HEK293 (cell line): Measurements from ENCODE around the gene HPRT1.

Experiments
- ELK4 ChIP-seq: IDR thresholded peaks from 2 replicates; pipeline ENCODE4 v1.6.1; 2011; ENCODE audit warnings: mild to moderate bottlenecking, low read depth, low read length, borderline replicate concordance
- SETDB1 ChIP-seq: IDR thresholded peaks from one replicate; pipeline ENCODE4 v1.6.1; 2017; ENCODE audit warnings: mild to moderate bottlenecking, low read length, moderate library complexity, mixed read lengths; ENCODE audit not compliant: insufficient read length
- ZNF274 ChIP-seq, 2 experiments: fragments of 200-500 bp in 1 of 2; fragments of 450-650 bp in 1 of 2; sonication (Bioruptor generic) in 1 of 2; formaldehyde crosslinking in 1 of 2; IDR thresholded peaks; 2 replicates each; pipeline versions ENCODE4 v1.5.1 to v1.6.1; 2014 to 2016; ENCODE audit warnings: borderline replicate concordance in 1 of 2, inconsistent platforms in 1 of 2, low read length in 1 of 2, missing biosample characterization in 1 of 2, missing genetic modification characterization in 1 of 2
- ZNF302 ChIP-seq: fragments of 450-650 bp; formaldehyde crosslinking; IDR thresholded peaks from 2 replicates; pipeline ENCODE4 v1.5.1; 2016; ENCODE audit warnings: missing biosample characterization, missing genetic modification characterization, low read depth
- ZNF629 ChIP-seq: fragments of 450-650 bp; formaldehyde crosslinking; IDR thresholded peaks from 2 replicates; pipeline ENCODE4 v1.5.1; 2017; ENCODE audit warnings: missing biosample characterization, missing genetic modification characterization
- ZNF707 ChIP-seq: fragments of 450-650 bp; formaldehyde crosslinking; IDR thresholded peaks from 2 replicates; pipeline ENCODE4 v1.5.1; 2016; ENCODE audit warnings: missing biosample characterization, missing genetic modification characterization
- ZNF830 ChIP-seq: fragments of 450-650 bp; IDR thresholded peaks from 2 replicates; pipeline ENCODE4 v1.5.0; 2018; ENCODE audit warnings: missing biosample characterization, missing genetic modification characterization, low read depth, mild to moderate bottlenecking, moderate library complexity
- ZSCAN23 ChIP-seq: fragments of 450-650 bp; formaldehyde crosslinking; IDR thresholded peaks from 2 replicates; pipeline ENCODE4 v1.5.1; 2016; ENCODE audit warnings: missing biosample characterization, missing genetic modification characterization
- TF ChIP-seq, protein P1 (sequence below): fragments of 450-650 bp; formaldehyde crosslinking; IDR thresholded peaks from 2 replicates; pipeline ENCODE4 v1.5.1; 2016; ENCODE audit warnings: missing biosample characterization, missing genetic modification characterization
- TF ChIP-seq, protein P2 (sequence below): fragments of 450-650 bp; formaldehyde crosslinking; IDR thresholded peaks from 2 replicates; pipeline ENCODE4 v1.5.1; 2016; ENCODE audit warnings: missing biosample characterization, missing genetic modification characterization
- TF ChIP-seq, protein P3 (sequence below): fragments of 450-650 bp; formaldehyde crosslinking; IDR thresholded peaks from 2 replicates; pipeline ENCODE4 v1.5.1; 2016; ENCODE audit warnings: missing biosample characterization, missing genetic modification characterization

DNA sequence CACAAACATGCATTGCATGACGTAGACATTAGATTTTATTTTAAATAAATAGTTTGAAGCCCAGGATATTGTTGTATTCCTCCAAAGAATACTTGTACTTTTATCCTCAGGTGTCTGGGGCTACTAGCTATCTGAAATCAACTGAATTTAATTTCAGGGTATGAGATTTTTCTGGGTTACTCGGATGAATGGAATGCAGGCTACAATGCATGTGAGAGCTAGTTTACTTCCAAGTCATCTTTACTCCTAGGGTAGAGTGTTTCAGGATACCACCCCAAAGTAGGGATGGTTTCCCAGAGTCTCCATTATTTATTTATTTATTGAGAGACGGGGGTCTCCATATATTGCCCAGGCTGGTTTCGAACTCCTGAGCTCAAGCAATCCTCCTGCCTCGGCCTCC lies 66.4 kb downstream of the HPRT1 start:
- TF ChIP-seq, protein P1, sequence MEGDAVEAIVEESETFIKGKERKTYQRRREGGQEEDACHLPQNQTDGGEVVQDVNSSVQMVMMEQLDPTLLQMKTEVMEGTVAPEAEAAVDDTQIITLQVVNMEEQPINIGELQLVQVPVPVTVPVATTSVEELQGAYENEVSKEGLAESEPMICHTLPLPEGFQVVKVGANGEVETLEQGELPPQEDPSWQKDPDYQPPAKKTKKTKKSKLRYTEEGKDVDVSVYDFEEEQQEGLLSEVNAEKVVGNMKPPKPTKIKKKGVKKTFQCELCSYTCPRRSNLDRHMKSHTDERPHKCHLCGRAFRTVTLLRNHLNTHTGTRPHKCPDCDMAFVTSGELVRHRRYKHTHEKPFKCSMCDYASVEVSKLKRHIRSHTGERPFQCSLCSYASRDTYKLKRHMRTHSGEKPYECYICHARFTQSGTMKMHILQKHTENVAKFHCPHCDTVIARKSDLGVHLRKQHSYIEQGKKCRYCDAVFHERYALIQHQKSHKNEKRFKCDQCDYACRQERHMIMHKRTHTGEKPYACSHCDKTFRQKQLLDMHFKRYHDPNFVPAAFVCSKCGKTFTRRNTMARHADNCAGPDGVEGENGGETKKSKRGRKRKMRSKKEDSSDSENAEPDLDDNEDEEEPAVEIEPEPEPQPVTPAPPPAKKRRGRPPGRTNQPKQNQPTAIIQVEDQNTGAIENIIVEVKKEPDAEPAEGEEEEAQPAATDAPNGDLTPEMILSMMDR (tag by site-specific recombination), result no peak
- TF ChIP-seq ZSCAN23 (tag by site-specific recombination) (no peak), ZNF707 (tag by site-specific recombination) (no peak), ZNF274 (IDR thresholded peaks at IDR 0.05; ENCODE audit: low read length) (no peak), ZNF274 (tag by site-specific recombination; IDR thresholded peaks at IDR 0.05; ENCODE audit: borderline replicate concordance) (no peak), SETDB1 (no peak), ZNF302 (tag by site-specific recombination) (no peak), ZNF830 (tag by site-specific recombination) (no peak), ZNF629 (tag by site-specific recombination) (no peak), ELK4 (no peak)
- TF ChIP-seq, protein P2, sequence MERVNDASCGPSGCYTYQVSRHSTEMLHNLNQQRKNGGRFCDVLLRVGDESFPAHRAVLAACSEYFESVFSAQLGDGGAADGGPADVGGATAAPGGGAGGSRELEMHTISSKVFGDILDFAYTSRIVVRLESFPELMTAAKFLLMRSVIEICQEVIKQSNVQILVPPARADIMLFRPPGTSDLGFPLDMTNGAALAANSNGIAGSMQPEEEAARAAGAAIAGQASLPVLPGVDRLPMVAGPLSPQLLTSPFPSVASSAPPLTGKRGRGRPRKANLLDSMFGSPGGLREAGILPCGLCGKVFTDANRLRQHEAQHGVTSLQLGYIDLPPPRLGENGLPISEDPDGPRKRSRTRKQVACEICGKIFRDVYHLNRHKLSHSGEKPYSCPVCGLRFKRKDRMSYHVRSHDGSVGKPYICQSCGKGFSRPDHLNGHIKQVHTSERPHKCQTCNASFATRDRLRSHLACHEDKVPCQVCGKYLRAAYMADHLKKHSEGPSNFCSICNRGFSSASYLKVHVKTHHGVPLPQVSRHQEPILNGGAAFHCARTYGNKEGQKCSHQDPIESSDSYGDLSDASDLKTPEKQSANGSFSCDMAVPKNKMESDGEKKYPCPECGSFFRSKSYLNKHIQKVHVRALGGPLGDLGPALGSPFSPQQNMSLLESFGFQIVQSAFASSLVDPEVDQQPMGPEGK, result no peak
- TF ChIP-seq, protein P3, sequence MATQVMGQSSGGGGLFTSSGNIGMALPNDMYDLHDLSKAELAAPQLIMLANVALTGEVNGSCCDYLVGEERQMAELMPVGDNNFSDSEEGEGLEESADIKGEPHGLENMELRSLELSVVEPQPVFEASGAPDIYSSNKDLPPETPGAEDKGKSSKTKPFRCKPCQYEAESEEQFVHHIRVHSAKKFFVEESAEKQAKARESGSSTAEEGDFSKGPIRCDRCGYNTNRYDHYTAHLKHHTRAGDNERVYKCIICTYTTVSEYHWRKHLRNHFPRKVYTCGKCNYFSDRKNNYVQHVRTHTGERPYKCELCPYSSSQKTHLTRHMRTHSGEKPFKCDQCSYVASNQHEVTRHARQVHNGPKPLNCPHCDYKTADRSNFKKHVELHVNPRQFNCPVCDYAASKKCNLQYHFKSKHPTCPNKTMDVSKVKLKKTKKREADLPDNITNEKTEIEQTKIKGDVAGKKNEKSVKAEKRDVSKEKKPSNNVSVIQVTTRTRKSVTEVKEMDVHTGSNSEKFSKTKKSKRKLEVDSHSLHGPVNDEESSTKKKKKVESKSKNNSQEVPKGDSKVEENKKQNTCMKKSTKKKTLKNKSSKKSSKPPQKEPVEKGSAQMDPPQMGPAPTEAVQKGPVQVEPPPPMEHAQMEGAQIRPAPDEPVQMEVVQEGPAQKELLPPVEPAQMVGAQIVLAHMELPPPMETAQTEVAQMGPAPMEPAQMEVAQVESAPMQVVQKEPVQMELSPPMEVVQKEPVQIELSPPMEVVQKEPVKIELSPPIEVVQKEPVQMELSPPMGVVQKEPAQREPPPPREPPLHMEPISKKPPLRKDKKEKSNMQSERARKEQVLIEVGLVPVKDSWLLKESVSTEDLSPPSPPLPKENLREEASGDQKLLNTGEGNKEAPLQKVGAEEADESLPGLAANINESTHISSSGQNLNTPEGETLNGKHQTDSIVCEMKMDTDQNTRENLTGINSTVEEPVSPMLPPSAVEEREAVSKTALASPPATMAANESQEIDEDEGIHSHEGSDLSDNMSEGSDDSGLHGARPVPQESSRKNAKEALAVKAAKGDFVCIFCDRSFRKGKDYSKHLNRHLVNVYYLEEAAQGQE, result no peak
